IPS-11a (cell line): ENCODE data around the gene LZTS3.
"Not testable (repeated sequence)": the region's sequence is repeated elsewhere in the genome, so short reads cannot be mapped to it uniquely, and the experiment has no call there.

Experiments
- H3K4me3 ChIP-seq: one replicate; pipeline ENCODE4 v1.5.1; 2013; ENCODE audit warnings: low read depth, low read length, control low read depth

The LZTS3 gene

DNA sequence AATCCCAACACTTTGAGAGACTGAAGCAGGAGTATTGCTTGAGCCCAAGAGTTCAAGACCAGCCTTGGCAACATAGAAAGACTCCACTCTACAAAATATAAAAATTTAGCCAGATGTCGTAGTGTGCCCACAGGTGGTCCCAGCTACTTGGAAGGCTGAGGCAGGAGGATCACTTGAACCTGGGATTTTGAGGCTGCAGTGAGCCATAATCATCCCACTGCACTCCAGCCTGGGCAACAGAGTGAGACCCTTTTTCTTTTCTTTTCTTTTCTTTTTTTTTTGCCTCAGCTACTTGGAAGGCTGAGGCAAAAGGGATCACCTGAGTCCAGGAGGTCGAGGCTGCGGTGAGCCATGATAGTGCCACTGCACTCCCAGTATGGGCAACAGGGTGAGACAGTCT, 31.6 kb downstream of the LZTS3 start:
- no peak overlapping the region for H3K4me3 ChIP-seq

DNA sequence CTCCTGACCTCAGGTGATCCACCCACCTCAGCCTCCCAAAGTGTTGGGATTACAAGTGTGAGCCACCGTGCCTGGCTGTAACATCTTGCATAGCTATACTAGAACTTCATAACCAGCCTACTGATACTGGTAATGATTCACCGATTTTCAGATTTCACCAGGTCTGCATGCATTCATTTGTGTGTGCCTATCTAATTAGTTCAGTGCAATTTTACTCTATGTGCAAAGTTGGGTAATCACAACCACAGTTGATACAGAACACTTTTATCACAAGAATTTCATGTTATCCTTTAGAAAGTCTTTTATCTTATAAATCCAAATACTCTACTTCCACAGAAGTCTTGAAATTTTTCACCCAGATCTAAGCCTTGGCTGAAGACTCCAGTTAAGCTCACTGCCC, 35.9 kb downstream of the LZTS3 start:
- H3K4me3 ChIP-seq = no peak overlapping the region

DNA sequence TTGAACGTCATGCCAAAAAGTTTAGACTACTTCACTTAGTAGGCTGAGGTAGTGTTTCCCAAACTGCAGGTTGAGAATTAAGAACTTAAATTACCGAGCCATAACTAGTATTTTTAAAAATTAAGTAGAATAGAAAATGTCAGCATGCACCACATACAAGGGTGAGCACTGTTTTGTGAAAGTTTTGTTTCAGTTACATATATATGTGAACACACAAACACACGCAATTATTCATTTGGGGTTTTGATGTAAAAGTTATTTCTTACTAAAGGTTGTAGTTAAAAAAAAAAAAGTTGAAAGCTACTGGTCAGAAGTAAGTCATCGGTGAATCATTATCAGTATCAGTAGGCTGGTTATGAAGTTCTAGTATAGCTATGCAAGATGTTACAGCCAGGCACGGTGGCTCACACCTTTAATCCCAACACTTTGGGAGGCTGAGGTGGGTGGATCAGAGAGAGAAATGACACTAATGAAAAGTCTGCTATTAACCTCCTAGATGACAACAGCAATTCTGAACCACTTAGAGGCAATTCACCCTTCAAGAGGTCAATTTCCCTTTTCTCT, 37.8 kb downstream of the LZTS3 start:
- H3K4me3 ChIP-seq = no peak overlapping the region

DNA sequence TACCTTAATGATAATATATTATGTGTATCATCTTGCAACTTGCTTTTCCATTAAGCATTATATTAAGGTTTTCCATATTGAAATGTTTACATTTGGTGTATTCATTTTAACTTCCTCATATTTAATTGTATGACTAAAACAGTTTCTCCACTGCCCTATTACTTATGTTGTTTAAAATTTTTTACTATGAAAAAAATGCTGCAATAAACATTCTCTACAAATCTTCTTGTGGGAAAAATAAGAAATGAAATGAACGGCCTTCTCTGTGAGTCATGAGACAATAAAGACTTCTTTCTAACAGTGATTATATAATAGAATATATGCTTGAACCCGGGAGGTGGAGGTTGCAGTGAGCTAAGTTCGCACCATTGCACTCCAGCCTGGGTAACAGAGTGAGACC, 39.2 kb downstream of the LZTS3 start:
- H3K4me3 ChIP-seq = no peak overlapping the region

DNA sequence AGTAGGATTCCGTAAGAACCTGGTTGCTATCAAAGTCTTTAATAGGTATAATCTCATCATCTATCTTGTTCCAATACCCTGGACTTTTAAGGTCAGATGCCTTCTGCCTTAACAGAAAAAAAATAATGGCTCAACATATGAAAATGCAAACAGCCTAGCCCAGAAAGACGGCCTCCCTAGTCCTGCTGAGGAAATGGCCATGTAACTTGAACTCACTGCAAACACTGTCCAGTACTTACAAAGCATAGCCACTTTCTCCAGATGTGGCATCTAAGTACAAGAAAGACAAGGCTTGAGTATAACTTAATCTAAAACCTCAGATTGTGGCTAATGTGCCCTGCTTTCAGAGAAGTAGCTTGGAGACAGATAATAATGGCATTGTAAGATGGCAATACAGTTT, 40.2 kb downstream of the LZTS3 start:
- H3K4me3 ChIP-seq = no peak overlapping the region

DNA sequence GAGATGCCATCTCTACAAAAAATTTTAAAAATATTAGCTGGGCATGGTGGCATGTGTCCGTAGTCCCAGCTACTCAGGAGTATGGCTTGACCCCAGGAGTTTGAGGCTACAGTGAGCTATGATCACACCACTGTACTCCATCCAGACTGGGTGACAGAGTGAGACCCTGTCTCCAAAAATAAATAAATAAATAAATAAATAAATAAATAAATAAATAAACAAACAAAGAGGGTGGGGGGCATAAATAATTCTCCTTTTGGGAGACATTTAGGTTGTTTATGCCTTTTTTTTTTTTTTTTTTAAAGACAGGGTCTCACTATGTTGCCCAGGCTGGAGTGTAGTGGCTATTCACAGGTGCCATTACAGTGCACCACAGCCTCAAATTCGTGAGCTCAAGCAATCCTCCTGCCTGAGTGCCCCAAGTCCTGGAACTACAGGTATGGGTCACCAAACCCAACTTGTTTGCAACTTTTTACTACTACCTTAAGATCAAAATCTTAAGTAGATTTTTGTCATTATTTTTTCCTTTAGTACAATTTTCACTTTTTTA, 43.2 kb downstream of the LZTS3 start:
- no peak overlapping the region for H3K4me3 ChIP-seq

DNA sequence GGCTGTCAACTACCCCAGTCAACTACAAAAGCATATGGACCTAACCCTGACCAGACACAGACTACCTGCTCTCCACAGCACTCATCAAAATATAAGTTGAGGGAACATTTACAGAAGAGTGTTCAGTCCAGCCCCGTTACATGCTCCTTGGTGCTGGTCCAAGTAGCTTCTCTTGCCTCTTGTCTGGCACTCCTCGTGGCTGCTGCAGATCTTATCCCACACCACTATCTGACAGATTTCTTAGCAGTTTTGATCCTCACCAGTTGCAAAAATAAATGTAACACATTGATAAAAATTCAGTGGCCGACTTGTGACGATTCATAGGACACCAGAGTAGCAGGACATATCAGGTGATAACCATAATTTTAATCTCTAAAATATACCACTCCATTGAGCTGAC, 44.3 kb downstream of the LZTS3 start:
- no peak overlapping the region for H3K4me3 ChIP-seq

DNA sequence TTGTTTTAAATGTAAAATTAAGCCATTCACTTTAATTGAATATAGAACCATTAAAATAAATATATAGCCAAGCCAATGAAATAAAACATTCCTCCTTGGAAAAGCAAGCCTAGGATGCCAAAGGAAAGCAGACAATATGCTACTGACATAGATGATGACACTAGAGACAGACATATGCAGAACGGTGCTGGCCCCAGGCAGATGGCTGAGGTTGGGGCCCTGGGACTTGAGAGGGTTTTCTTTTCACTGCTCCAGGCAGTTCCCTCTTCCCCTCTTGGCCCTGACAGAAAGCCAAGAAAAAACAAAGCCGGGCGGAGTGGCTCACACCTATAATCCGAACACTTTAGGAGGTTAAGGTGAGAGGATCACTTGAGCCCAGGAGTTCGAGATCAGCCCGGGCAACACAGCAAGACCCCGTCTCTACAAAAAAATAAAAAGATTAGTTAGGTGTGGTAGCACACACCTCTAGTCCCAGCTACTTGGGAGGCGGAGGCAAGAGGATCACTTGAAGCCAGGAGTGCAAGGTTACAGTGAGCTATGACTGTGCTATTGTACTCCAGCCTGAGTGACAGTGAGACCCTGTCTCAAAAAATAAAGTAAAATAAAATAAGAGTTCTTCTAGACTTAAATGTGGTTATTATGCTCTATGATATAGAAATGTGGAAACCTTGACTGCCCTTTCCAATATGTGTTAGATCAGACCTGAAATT, 44.9 kb downstream of the LZTS3 start:
- H3K4me3 ChIP-seq = no peak overlapping the region

DNA sequence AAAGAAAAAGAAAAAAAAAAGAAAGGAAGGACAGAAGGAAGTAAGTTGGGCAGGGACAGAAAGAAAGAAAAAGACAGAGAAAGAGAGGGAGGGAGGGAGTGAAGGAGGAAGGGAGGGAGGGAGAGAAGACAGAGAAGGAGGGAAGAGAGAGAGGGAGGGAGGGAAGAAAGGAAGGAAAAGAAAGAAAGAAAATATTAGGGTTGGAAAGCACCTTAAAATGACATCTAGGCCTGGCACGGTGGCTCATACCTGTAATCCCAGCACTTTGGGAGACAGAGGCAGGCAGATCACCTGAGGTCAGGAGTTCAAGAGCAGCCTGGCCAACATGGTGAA, 46.9 kb downstream of the LZTS3 start:
- no peak overlapping the region for H3K4me3 ChIP-seq

DNA sequence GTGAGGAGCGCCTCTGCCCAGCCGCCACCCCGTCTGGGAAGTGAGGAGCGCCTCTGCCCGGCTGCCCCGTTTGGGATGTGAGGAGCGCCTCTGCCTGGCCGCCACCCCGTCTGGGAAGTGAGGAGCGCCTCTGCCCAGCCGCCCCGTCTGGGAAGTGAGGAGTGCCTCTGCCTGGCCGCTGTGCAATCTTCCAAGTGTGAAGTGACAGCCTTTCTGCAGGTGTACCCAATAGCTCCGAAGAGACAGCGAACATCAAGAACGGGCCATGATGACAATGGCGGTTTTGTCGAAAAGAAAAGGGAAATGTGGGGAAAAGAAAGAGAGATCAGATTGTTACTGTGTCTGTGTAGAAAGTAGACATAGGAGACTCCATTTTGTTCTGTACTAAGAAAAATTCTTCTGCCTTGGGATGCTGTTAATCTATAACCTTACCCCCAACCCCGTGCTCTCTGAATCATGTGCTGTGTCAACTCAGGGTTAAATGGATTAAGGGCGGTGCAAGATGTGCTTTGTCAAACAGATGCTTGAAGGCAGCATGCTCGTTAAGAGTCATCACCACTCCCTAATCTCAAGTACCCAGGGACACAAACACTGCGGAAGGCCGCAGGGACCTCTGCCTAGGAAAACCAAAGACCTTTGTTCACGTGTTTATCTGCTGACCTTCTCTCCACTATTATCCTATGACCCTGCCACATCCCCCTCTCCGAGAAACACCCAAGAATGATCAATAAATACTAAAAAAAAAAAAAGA, 47.4 kb downstream of the LZTS3 start:
- H3K4me3 ChIP-seq = not testable (repeated sequence)

DNA sequence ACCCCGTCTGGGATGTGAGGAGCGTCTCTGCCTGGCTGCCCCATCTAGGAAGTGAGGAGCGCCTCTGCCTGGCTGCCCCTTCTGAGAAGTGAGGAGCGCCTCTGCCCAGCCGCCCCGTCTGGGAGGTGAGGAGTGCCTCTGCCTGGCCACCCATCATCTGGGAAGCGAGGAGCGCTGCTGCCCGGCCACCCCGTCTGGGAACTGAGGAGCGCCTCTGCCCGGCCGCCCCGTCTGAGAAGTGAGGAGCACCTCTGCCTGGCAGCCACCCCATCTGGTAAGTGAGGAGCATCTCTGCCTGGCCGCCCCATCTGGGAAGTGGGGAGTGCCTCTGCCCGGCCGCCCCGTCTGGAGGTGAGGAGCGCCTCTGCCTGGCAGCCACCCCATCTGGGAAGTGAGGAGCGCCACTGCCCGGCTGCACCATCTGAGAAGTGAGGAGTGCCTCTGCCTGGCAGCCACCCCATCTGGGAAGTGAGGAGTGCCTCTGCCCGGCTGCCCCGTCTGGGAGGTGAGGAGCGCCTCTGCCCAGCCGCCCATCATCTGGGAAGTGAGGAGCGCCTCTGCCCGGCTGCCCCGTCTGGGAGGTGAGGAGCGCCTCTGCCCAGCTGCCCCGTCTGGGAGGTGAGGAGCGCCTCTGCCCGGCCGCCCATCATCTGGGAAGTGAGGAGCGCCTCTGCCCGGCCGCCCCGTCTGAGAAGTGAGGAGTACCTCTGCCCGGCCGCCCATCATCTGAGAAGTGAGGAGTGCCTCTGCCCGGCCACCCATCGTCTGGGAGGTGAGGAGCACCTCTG, 48.4 kb downstream of the LZTS3 start:
- H3K4me3 ChIP-seq = not testable (repeated sequence)

DNA sequence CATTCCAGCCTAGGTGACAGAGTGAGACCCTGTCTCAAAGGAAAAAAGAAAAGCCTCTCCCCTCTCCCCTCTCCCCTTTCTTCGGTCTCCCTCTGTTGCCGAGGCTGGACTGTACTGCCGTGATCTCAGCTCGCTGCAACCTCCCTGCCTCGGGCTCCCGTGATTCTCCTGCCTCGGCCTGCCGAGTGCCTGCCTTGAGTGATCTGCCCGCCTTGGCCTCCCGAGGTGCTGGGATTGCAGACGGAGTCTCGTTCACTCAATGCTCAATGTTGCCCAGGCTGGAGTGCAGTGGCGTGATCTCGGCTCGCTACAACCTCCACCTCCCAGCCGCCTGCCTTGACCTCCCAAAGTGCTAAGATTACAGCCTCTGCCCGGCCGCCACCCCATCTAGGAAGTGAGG, 49.2 kb downstream of the LZTS3 start:
- H3K4me3 ChIP-seq = not testable (repeated sequence)

DNA sequence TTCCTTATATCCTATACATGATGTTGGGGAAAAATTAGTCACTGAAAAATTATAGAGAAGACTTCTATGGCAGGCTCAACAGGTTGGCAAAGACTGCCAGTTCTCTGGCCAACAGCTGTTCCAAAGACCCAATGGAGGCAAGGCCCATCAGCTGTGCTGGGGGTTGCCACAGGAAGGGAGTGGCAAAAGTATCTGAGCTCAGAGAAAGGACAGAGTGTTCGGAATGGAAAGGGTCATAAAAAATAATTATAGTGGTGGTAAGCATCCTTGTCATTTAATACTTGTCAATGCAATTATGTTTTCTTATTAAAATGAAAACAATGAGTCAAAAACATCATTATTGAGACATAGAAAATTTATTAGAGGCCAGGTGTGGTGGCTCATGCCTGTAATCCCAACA, 49.8 kb downstream of the LZTS3 start:
- no peak overlapping the region for H3K4me3 ChIP-seq

DNA sequence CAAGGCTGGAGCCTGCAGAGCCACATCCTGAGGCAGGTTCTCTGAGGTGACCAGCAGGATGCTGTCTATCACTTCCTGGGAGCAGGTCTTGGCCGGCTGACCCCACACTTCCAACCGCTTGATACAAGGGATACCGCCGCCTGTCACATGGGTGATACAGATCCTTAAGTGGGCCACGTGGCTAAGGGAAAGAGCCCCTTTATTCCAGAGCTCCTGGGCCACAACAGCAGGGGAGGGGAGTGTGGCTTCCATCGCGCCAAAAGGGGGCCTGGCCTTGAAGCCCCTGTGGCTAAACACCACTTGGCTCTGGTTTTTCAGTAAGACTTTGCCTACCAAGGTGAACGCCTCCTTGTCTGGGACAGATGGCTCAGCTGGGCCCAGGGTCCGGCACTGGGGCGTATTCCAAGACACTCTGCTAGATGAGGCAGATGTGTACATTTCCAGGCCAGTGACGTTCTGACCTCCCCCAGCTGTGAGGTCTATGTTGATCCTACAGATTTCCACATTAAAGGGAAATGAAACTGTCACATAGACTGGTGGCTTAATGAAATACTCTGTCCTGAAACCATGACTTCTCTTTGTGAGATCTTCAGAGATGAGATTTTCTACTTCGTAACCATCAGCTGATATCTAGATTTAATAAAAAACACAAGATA, 51.3 kb downstream of the LZTS3 start:
- no peak overlapping the region for H3K4me3 ChIP-seq

DNA sequence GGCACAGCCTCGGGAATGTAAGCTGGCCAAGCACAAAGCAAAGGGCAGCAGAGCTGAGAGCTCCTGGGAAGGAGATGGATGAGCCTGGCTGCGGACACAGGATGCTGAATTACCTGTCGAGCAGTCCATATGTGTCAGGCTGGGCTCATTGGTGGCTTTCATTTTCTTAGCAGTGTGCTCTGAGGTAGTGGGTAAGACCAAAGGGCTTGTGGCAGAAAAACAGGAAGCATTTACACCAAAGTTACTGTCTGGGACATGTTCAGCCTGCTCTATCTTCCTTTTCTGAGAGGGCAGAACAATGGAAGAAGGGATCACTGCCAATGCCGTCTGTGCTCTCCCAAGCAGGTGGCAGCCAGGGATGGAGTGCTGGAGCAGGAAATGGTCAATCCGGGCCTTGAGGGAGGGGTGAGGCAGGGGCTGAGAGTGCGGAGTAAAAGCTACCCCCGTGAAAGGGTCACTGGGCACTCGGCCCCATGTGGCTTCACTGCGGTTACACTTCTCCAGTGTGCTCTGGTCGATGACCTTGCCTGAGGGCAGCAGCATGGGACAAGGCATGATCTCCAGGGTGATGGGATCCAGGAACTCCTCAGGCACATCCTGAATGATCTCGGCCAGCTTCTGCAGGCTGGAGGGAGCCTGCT, 52.0 kb downstream of the LZTS3 start:
- no peak overlapping the region for H3K4me3 ChIP-seq

DNA sequence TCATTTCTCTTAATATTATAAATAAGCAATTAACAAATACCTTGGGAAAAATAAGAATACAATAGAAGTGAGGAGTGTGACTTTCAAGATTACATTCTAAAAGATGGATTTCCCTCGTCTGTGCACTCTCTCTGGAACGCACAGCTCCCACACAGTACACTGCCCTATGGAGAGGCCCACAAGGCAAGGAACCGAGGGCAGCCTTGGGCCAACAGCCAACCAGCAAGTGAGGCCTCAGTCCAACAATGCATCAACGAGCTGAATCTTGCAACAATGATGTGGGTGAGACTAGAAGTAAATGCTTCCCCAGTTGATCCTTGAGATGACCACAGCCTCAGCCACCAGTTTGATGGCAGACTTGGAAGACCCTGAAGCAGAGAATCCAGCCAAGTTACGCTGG, 54.3 kb downstream of the LZTS3 start:
- no peak overlapping the region for H3K4me3 ChIP-seq

DNA sequence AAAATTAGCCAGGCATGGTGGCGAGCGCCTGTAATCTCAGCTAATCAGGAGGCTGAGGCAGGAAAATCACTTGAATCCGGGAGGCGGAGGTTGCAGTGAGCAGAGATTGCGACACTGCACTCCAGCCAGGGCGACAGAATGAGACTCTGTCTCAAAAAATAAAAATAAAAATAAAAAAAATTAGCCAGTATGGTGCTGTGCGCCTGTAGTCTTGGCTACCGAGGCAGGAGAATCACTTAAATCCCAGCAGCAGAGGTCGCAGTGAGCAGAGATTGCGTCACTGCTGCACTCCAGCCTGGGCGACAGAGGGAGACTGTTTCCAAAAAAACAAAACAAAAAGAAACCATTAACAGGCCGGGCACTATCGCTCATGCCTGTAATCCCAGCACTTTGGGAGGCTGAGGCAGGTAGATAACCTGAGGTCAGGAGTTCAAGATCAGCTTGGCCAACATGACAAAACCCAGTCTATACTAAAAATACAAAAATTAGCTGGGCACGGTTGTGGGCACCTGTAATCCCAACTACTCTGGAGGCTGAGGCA, 55.4 kb downstream of the LZTS3 start:
- H3K4me3 ChIP-seq = not testable (repeated sequence)

DNA sequence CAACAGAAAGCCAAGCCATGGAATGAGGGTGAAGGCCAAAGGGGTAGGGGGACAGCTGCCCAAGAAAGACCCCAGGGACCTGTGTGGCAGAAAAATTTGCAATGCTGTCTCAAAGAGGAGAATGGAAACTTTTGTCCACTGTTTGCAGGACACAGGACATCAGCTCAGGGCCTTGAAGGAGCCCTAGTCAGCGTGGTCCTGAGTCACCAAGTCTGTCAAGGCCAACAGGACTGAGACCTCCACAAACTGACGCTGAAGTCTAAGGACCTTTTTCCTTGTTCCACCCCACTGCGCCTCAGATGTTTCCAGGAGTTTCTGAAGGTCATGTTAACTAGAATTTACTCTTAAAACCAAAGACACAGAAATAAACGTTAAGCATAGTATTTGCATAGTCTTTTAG, 57.0 kb downstream of the LZTS3 start:
- no peak overlapping the region for H3K4me3 ChIP-seq

DNA sequence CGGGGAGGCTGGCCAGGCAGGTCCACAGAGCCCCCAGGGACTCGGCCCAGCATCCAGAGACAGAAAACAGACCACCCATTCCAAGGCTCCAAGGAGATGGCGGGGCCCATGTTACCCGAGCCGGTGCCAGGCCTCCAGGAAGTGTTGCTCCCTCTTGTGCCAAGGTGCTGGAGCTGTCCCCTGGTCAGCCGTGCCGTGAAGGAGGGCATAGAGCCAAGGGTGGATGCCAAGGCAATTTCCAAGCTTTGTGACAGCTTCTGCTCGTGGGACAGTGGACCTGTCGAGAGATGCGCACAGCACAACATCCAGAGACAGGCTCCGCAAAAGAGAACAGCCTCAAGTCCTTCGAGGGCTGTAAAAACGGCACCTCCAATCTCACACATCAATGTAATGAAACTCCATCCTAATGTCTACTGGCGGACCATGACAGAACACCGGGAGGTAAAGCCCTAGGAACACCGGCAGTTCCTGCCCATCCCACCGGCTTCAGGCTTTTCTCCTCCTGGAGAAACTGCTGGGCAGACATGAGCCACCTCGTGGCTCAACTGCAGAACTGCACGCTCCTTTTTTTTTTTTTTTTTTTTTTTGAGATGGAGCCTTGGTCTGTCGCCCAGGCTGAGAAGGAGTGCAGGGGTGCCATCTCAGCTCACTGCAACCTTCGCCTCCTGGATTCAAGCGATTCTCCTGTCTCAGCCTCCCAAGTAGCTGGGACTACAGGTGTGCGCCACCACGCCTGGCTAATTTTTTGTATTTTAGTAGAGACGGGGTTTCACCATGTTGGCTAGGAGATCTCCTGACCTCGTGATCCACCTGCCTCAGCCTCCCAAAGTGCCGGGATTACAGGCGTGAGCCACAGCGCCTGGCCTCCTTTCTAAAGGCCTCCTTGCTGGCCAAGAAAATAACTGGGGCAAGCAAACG, 57.9 kb downstream of the LZTS3 start:
- no peak overlapping the region for H3K4me3 ChIP-seq
